C4-2B (cell line): ENCODE results near the gene JOSD1.

Experiments used
- H3K27ac ChIP-seq: fragments of 450-650 bp; 2 replicates; pipeline ENCODE4 v1.5.1; 2017
- ZFX ChIP-seq: fragments of 450-650 bp; IDR thresholded peaks from 2 replicates; pipeline ENCODE4 v1.6.1; 2017
- TF ChIP-seq, protein P1 (sequence below): fragments of 450-650 bp; conservative IDR thresholded peaks from 2 replicates; pipeline ENCODE4 v1.5.1; 2017; ENCODE audit warnings: mild to moderate bottlenecking

JOSD1 gene

DNA sequence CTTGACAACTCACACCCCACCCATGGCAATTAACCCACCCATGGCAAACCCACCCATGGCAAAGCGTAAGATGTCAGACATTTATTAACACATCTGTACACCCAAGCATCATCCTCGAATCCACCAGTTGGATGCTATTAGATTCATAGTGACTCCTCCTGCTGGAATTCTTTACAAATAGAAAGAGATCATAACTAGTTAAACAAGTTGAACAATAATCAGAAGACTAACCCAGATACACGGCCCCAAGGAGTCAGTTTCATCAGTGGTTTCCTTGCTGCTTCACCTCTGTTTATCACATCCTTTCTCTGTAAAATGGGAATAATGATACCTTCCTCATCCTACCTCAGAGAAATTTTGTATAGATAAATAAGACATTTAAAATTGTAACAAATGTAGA lies 10.1 kb upstream of the JOSD1 start:
- no peak overlapping the region for H3K27ac ChIP-seq
- TF ChIP-seq ZFX = no peak
- TF ChIP-seq, protein P1, sequence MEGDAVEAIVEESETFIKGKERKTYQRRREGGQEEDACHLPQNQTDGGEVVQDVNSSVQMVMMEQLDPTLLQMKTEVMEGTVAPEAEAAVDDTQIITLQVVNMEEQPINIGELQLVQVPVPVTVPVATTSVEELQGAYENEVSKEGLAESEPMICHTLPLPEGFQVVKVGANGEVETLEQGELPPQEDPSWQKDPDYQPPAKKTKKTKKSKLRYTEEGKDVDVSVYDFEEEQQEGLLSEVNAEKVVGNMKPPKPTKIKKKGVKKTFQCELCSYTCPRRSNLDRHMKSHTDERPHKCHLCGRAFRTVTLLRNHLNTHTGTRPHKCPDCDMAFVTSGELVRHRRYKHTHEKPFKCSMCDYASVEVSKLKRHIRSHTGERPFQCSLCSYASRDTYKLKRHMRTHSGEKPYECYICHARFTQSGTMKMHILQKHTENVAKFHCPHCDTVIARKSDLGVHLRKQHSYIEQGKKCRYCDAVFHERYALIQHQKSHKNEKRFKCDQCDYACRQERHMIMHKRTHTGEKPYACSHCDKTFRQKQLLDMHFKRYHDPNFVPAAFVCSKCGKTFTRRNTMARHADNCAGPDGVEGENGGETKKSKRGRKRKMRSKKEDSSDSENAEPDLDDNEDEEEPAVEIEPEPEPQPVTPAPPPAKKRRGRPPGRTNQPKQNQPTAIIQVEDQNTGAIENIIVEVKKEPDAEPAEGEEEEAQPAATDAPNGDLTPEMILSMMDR = no peak

DNA sequence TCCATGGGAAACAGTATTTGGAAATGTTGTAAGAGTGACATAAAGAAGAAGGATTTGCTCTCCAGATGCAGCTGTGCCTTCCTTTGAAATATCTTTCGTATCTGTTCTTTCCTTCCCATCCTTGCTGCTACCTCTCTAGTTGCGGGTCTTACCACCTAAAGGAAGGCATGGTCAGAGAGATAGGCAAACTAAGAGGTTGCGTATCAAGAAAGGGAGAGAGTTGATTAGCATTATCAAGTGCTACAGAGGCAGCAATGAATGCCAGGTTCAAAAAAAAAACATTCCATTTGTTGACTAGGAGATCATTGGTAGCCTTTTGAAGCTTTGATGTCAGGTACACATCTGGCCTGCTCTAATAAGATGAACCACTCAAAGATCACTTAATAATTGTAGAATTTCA lies 9.6 kb upstream of the JOSD1 start:
- no peak overlapping the region for H3K27ac ChIP-seq
- TF ChIP-seq ZFX = no peak
- TF ChIP-seq, protein P1 = no peak

DNA sequence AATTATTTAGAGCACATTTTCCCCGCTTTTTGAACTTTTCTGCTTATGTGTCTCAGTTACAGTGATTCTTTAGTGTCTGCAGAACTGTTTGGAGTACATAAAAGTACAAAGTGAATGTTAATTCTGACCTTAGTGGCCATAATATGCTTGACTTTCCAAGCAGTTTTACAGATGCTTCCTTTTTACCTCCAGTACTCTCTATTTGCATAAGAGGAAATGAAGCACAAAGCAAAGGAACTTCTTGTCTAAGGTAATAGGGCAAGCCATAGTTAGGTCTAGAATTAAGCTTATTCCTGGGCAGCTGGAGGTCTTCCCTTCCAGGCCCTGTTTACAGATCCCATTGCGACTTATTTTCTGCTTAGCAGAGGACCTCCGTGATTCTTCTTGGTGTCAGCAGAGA lies 8.6 kb upstream of the JOSD1 start:
- no peak overlapping the region for H3K27ac ChIP-seq
- no peak for TF ChIP-seq ZFX
- TF ChIP-seq, protein P1 = no peak

DNA sequence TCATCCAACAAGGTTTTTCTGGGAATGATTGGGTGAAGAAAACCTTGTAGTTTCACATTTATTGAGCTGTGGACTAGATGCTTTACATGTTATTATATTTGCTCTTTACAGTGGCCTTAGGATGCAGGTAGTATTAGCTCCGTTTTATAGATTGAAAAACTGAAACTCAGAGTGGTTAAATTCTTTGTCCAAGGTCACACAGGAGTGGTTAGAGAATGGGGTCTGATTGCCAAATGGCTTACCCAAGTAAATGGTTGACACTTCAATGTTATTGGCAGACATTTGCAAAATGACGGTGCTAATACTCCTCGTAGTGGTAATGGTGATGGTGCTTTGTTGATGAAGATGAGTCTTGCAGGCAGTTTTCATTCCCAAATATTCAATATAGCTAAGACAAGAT lies 7.2 kb upstream of the JOSD1 start:
- TF ChIP-seq ZFX = no peak
- TF ChIP-seq, protein P1 = no peak
- H3K27ac ChIP-seq = no peak overlapping the region

DNA sequence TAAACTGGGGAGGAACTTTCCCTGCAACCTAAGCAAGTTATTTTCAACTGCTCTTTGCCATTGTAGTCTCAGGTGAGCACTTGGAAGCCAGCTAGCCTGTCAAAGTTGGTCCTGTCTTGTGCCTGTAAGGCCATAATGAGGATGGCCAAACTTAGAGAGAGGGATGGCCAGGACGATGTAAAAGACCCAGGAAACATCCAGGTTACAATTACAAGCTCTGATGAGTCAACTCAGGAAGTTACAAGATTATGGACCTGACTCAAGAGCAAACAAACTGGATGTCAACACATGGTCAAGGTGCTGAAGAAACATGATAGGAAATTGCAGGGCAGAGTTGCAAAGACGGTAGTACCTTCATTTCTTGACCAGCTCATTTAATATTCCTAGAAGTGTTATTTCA lies 6.6 kb upstream of the JOSD1 start:
- TF ChIP-seq ZFX = no peak
- TF ChIP-seq, protein P1 = no peak
- H3K27ac ChIP-seq = peak overlapping the region; percentile 92; the same call in 1 of the 2 replicates

DNA sequence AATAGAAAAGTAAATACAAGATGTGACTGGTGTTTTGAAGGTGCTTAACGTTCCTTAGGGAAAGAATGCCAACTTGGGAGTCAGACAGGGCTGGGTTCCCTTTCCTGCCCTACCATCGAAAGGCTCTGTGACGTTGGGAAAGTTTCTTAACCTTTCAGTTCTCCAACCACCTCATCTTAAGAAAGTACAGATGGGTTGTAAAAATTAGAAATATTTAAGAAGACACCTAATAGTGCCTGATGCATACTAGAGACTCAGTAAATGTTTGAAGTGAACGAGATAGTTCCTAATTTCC lies 6.1 kb upstream of the JOSD1 start:
- TF ChIP-seq, protein P1 = no peak
- TF ChIP-seq ZFX = no peak
- H3K27ac ChIP-seq = peak overlapping the region; percentile 92

DNA sequence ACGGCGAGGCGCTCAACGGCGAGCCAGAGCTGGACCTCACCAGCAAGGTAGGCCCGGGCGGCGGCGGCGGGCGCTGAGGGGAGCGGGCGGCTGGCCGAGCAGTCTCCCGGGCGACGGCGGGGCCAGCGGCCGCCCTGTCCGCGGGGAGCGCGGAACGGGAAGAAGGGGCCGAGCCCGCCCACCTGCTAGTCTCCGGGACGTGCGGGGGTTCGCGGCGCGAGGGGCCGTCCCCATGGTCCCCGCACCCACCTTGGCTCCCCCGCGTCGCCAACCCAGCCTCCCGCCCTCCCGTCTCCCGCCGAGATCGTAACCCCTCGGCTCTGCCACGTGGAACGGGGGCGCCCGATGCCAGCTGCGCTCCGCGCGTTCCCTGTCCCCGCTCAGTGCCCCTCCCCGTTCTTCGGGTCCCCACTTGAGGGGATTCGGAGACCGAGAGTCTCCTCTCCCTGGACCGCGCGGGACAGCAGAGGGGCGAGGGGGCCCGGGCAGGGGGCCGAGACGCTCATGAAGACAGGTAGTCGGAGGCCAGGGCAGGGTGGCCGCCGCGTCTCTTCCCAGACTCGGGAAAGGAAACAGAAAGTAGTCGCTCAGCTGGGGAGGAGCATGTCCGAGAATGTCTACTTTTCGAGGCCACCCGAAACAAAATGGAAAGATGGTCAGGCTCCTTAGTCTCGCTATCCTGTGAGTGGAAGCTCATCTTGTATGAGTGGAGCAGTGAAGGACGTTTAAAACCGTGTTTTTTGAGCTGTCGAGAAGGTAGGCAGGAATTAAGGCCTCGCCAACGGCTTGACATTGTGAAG lies 5.6 kb upstream of the JOSD1 start:
- TF ChIP-seq, protein P1 = no peak
- TF ChIP-seq ZFX = peak; percentile 93
- peak overlapping the region; percentile 92 for H3K27ac ChIP-seq
